Measurements from ENCODE around the gene LINC00237.

GRCh38 chr20:21077809-21078345, 28.3 kb downstream of the LINC00237 start:
- TF ChIP-seq POLR2A (IDR thresholded peaks at IDR 0.05): no peak
- no peak for TF ChIP-seq CTCF (IDR thresholded peaks at IDR 0.05)
